ENCODE measurements around the gene CNOT8.

DNA sequence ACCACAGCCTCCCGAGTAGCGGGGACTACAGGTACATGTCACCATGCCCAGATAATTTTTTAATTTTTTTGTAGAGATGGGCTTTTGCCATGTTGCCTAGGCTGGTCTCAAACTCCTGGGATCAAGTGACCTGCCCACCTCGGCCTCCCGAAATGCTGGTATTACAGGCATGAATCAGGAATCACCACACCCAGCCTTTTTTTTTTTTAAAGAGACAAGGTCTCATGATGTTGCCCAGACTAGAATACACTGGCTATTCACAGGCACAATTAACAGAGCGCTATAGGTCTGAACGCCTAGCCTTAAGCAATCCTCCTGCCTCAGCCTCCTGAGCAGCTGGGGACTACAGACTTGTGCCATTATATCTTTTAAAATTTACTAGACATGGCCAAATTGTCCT lies 43.5 kb downstream of the CNOT8 start:
- TF ChIP-seq, protein P1, sequence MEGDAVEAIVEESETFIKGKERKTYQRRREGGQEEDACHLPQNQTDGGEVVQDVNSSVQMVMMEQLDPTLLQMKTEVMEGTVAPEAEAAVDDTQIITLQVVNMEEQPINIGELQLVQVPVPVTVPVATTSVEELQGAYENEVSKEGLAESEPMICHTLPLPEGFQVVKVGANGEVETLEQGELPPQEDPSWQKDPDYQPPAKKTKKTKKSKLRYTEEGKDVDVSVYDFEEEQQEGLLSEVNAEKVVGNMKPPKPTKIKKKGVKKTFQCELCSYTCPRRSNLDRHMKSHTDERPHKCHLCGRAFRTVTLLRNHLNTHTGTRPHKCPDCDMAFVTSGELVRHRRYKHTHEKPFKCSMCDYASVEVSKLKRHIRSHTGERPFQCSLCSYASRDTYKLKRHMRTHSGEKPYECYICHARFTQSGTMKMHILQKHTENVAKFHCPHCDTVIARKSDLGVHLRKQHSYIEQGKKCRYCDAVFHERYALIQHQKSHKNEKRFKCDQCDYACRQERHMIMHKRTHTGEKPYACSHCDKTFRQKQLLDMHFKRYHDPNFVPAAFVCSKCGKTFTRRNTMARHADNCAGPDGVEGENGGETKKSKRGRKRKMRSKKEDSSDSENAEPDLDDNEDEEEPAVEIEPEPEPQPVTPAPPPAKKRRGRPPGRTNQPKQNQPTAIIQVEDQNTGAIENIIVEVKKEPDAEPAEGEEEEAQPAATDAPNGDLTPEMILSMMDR (conservative IDR thresholded peaks at IDR 0.05) = no peak
- TF ChIP-seq ZFX (IDR thresholded peaks at IDR 0.05) = no peak

All from C4-2B (cell line).